Body of pancreas (tissue), 4 donors: ENCODE results near the gene ADD1.

Source experiments
- CTCF ChIP-seq, 7 experiments: fragments of 450-650 bp in 4 of 7; fragments of 200-600 bp in 3 of 7; sonication (generic) in 3 of 7; IDR thresholded peaks; one replicate each; pipeline ENCODE4 v1.5.1; 2016 to 2019; ENCODE audit warnings: antibody characterized with exemption in 7 of 7
- POLR2A ChIP-seq, 3 donors: fragments of 450-650 bp; IDR thresholded peaks; one replicate each; pipeline ENCODE4 v1.6.1; 2016; ENCODE audit warnings: antibody characterized with exemption in 3 of 3, mild to moderate bottlenecking in 2 of 3

DNA sequence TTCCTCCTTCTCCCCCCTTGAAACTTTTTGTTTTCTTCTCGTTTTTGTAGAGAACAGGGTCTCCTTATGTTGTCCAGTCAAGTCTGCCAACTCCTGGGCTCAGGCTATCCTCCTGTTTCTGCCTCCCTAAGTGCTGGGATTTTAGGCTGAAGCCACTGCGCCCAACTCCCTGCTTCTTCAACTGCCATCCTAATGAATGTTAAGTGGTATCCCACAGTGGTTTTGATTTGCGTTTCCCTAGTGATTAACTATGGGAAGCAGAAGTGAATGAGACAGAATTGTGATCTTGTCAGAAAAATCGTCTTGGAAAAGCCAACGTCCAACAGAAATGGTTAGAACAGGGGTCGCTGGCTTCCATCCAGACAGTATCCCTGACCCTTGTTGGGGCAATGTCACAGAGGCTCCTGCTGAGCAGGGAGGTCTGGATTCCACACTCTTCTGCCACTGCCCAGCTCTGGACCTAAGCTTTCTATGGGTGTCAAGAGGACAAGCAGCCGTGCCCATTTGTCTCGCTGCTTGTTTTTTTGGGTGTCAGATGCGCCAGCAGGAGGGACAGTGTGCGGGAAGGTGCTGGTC, 869 bp upstream of the ADD1 start:
- no peak for TF ChIP-seq CTCF (IDR thresholded peaks at IDR 0.05)
- TF ChIP-seq POLR2A (IDR thresholded peaks at IDR 0.05), result no peak
